Neural cell (in vitro differentiated cells): ENCODE data around the gene FGGY. TPM values are rescaled to one million over a fixed set of nuclear protein-coding genes. Genes with fewer than 3 reads are reported as not detected.

Experiments
- H2AFZ ChIP-seq: fragments of 200-600, 300-800 bp; sonication (generic), shearing (Covaris generic); 2 replicates; pipeline ENCODE4 v1.6.0; 2014; ENCODE audit warnings: low read depth, mild to moderate bottlenecking, antibody characterized with exemption, low read length, moderate library complexity
- H3F3A ChIP-seq: fragments of 200-600 bp; shearing (Covaris generic); 2 replicates; pipeline ENCODE4 v1.6.1; 2016; ENCODE audit warnings: mild to moderate bottlenecking, moderate library complexity, mixed read lengths, antibody characterized with exemption, low read length; ENCODE audit not compliant: insufficient read depth, poor library complexity, severe bottlenecking
- H3K27ac ChIP-seq: fragments of 200-600, 300-800 bp; sonication (generic), shearing (Covaris generic); 2 replicates; pipeline ENCODE4 v1.5.1; 2014; ENCODE audit warnings: mild to moderate bottlenecking, low read length, moderate library complexity
- H3K27me3 ChIP-seq: fragments of 300-800, 200-600 bp; sonication (generic), shearing (Covaris generic); 2 replicates; pipeline ENCODE4 v1.6.0; 2014; ENCODE audit warnings: mild to moderate bottlenecking, low read depth, low read length, moderate library complexity; ENCODE audit not compliant: insufficient read depth
- H3K36me3 ChIP-seq: fragments of 300-800, 200-600 bp; sonication (generic), shearing (Covaris generic); 2 replicates; pipeline ENCODE4 v1.5.1; 2014; ENCODE audit warnings: mild to moderate bottlenecking, antibody characterized with exemption, low read length, moderate library complexity; ENCODE audit not compliant: insufficient read depth
- H3K4me2 ChIP-seq: fragments of 300-800, 200-600 bp; sonication (generic), shearing (Covaris generic); 2 replicates; pipeline ENCODE4 v1.6.0; 2014; ENCODE audit warnings: mild to moderate bottlenecking, low read length
- H3K4me3 ChIP-seq: fragments of 300-800, 200-600 bp; sonication (generic), shearing (Covaris generic); 2 replicates; pipeline ENCODE4 v1.5.1; 2014; ENCODE audit warnings: mild to moderate bottlenecking, low read length, moderate library complexity
- H3K79me2 ChIP-seq: fragments of 200-600 bp; shearing (Covaris generic); replicated peaks from 2 replicates; pipeline ENCODE4 v1.6.0; 2014; ENCODE audit warnings: mild to moderate bottlenecking, low read length, moderate library complexity; ENCODE audit not compliant: insufficient read depth
- H3K9ac ChIP-seq: fragments of 300-800, 200-600 bp; sonication (generic), shearing (Covaris generic); 2 replicates; pipeline ENCODE4 v1.6.1; 2016; ENCODE audit warnings: mild to moderate bottlenecking, low read length, mixed read lengths
- H3K9me2 ChIP-seq: fragments of 200-600 bp; shearing (Covaris generic); 2 replicates; pipeline ENCODE4 v1.6.1; 2016; ENCODE audit warnings: mild to moderate bottlenecking, low read length, mixed read lengths; ENCODE audit not compliant: insufficient read depth
- H3K9me3 ChIP-seq: fragments of 200-600, 300-800 bp; sonication (generic), shearing (Covaris generic); 2 replicates; pipeline ENCODE4 v1.6.1; 2016; ENCODE audit warnings: mild to moderate bottlenecking, mixed run types, low read length, moderate library complexity, mixed read lengths
- H4K20me1 ChIP-seq: fragments of 200-600 bp; shearing (Covaris generic); 2 replicates; pipeline ENCODE4 v1.6.1; 2016; ENCODE audit warnings: mild to moderate bottlenecking, mixed run types; ENCODE audit not compliant: insufficient read depth
- EP300 ChIP-seq: fragments of 450-650 bp; conservative IDR thresholded peaks from 2 replicates; pipeline ENCODE4 v1.6.1; 2014; ENCODE audit warnings: antibody characterized with exemption, mild to moderate bottlenecking, moderate library complexity; ENCODE audit not compliant: poor library complexity, severe bottlenecking
- EZH2 ChIP-seq: fragments of 200-600, 300-800 bp; shearing (Covaris generic), sonication (generic); IDR thresholded peaks from 2 replicates; pipeline ENCODE4 v1.6.1; 2014; ENCODE audit warnings: antibody characterized with exemption, low read length, borderline replicate concordance, mild to moderate bottlenecking; ENCODE audit not compliant: insufficient read depth, poor library complexity, severe bottlenecking
- MXI1 ChIP-seq: fragments of 450-650 bp; conservative IDR thresholded peaks from 2 replicates; pipeline ENCODE4 v1.6.1; 2014; ENCODE audit warnings: antibody characterized with exemption, mild to moderate bottlenecking; ENCODE audit not compliant: poor library complexity, severe bottlenecking
- POLR2AphosphoS5 ChIP-seq: IDR thresholded peaks from 2 replicates; pipeline ENCODE4 v1.6.1; 2012
- RAD21 ChIP-seq: fragments of 450-650 bp; conservative IDR thresholded peaks from 2 replicates; pipeline ENCODE4 v1.6.1; 2014; ENCODE audit warnings: antibody characterized with exemption, mild to moderate bottlenecking, moderate library complexity
- SMC3 ChIP-seq: fragments of 450-650 bp; conservative IDR thresholded peaks from 2 replicates; pipeline ENCODE4 v1.6.1; 2014; ENCODE audit warnings: antibody characterized with exemption, mild to moderate bottlenecking, moderate library complexity; ENCODE audit not compliant: poor library complexity
- TAF1 ChIP-seq: IDR thresholded peaks from 2 replicates; pipeline ENCODE4 v1.6.1; 2012; ENCODE audit warnings: low read depth
- polyA plus RNA-seq: library from polyadenylated mRNA; depleted of rRNA; stranded (reverse); fragments of >200 nt; gene quantifications from 2 replicates; pipeline ENCODE4 v1.2.3, GENCODE V29; 2014
- TF ChIP-seq, protein P1 (sequence below): IDR thresholded peaks from 2 replicates; pipeline ENCODE4 v1.6.1; 2012; ENCODE audit warnings: borderline replicate concordance
- TF ChIP-seq, protein P2 (sequence below): fragments of 450-650 bp; IDR thresholded peaks from 2 replicates; pipeline ENCODE4 v1.5.1; 2014; ENCODE audit warnings: antibody characterized with exemption, mild to moderate bottlenecking, moderate library complexity; ENCODE audit not compliant: poor library complexity, severe bottlenecking

FGGY gene
- polyA plus RNA-seq, 1 donor from 2014 or later, result 7.4 TPM

DNA sequence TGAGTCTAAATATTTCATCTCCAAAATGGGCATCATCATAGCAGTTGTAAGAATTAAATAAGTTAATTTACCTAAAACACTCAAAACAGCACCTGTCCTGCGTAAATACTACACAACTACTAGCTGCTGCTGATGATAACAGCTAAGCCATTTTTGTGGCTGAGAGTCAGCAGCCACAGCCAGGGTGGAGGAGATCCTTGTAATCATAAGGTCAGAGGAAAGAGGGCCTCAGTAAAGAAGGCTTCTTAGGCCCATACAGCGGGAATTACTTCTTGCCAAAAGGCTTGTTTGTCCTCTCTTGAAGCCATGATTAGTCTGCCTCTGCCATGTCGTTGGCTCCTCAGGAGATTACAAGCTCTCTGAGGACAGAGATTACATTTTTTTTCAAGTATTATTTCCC is 245.0 kb downstream of the FGGY start:
- Histone ChIP-seq H3K9ac (no peak overlapping the region), H3F3A (no peaks in the 10 kb centered on the region), H3K79me2 (no peaks in the 10 kb centered on the region), H3K4me3 (no peak overlapping the region), H4K20me1 (no peaks in the 10 kb centered on the region), H3K27ac (no peak overlapping the region), H3K27me3 (no peaks in the 10 kb centered on the region), H3K9me2 (no peaks in the 10 kb centered on the region), H3K9me3 (no peaks in the 10 kb centered on the region), H3K36me3 (no peaks in the 10 kb centered on the region), H3K4me2 (no peak overlapping the region), H2AFZ (no peak overlapping the region)
- TF ChIP-seq SMC3 (no peak), EZH2 (no peak), MXI1 (no peak), EP300 (no peak), POLR2AphosphoS5 (no peak), TAF1 (no peak), RAD21 (no peak)
- TF ChIP-seq, protein P1, sequence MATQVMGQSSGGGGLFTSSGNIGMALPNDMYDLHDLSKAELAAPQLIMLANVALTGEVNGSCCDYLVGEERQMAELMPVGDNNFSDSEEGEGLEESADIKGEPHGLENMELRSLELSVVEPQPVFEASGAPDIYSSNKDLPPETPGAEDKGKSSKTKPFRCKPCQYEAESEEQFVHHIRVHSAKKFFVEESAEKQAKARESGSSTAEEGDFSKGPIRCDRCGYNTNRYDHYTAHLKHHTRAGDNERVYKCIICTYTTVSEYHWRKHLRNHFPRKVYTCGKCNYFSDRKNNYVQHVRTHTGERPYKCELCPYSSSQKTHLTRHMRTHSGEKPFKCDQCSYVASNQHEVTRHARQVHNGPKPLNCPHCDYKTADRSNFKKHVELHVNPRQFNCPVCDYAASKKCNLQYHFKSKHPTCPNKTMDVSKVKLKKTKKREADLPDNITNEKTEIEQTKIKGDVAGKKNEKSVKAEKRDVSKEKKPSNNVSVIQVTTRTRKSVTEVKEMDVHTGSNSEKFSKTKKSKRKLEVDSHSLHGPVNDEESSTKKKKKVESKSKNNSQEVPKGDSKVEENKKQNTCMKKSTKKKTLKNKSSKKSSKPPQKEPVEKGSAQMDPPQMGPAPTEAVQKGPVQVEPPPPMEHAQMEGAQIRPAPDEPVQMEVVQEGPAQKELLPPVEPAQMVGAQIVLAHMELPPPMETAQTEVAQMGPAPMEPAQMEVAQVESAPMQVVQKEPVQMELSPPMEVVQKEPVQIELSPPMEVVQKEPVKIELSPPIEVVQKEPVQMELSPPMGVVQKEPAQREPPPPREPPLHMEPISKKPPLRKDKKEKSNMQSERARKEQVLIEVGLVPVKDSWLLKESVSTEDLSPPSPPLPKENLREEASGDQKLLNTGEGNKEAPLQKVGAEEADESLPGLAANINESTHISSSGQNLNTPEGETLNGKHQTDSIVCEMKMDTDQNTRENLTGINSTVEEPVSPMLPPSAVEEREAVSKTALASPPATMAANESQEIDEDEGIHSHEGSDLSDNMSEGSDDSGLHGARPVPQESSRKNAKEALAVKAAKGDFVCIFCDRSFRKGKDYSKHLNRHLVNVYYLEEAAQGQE, result no peak
- TF ChIP-seq, protein P2, sequence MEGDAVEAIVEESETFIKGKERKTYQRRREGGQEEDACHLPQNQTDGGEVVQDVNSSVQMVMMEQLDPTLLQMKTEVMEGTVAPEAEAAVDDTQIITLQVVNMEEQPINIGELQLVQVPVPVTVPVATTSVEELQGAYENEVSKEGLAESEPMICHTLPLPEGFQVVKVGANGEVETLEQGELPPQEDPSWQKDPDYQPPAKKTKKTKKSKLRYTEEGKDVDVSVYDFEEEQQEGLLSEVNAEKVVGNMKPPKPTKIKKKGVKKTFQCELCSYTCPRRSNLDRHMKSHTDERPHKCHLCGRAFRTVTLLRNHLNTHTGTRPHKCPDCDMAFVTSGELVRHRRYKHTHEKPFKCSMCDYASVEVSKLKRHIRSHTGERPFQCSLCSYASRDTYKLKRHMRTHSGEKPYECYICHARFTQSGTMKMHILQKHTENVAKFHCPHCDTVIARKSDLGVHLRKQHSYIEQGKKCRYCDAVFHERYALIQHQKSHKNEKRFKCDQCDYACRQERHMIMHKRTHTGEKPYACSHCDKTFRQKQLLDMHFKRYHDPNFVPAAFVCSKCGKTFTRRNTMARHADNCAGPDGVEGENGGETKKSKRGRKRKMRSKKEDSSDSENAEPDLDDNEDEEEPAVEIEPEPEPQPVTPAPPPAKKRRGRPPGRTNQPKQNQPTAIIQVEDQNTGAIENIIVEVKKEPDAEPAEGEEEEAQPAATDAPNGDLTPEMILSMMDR, result no peak

DNA sequence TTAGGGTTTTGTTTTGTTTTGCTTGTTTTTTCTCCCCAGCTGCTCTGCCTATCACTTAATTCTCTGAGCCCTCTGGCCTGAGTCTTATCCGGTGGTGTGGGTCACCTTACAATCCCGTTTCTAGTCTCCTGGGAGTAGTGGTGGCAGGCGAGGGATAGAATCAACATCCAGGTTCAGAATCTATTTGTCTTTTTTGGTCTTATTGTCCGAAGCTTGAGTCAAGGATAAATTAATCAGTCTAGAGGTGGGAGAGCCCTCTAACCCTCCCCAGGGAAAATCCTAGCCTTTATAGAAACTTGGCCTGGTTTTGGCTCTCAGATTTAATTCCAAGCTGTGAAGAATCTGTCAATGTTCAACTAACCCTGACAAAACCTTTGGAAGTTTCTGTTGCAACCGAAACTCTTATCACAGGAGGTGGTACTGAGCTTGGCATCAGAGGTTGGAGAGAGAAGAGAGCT is 246.3 kb downstream of the FGGY start:
- Histone ChIP-seq H3K4me2 (no peak overlapping the region), H3K79me2 (no peaks in the 10 kb centered on the region), H3K9me2 (no peaks in the 10 kb centered on the region), H3K9me3 (no peaks in the 10 kb centered on the region), H3K27ac (no peak overlapping the region), H3K36me3 (no peaks in the 10 kb centered on the region), H3F3A (no peaks in the 10 kb centered on the region), H4K20me1 (no peaks in the 10 kb centered on the region), H3K27me3 (no peaks in the 10 kb centered on the region), H3K9ac (no peak overlapping the region), H3K4me3 (no peak overlapping the region), H2AFZ (no peak overlapping the region)
- TF ChIP-seq POLR2AphosphoS5 (no peak), TAF1 (no peak), RAD21 (no peak), SMC3 (no peak), MXI1 (no peak), EP300 (no peak)
- TF ChIP-seq, protein P1, result no peak
